GM12872 (cell line): ENCODE results near the gene DEF6.

Experiments used
- TF ChIP-seq, protein P1 (sequence below): IDR thresholded peaks from 3 replicates; pipeline ENCODE4 v1.5.1; 2011; ENCODE audit warnings: low read depth, mild to moderate bottlenecking, low read length, moderate library complexity; ENCODE audit not compliant: insufficient read depth

DEF6 gene

GRCh38 chr6:35358086-35358485 is 60.5 kb downstream of the DEF6 start:
- TF ChIP-seq, protein P1, sequence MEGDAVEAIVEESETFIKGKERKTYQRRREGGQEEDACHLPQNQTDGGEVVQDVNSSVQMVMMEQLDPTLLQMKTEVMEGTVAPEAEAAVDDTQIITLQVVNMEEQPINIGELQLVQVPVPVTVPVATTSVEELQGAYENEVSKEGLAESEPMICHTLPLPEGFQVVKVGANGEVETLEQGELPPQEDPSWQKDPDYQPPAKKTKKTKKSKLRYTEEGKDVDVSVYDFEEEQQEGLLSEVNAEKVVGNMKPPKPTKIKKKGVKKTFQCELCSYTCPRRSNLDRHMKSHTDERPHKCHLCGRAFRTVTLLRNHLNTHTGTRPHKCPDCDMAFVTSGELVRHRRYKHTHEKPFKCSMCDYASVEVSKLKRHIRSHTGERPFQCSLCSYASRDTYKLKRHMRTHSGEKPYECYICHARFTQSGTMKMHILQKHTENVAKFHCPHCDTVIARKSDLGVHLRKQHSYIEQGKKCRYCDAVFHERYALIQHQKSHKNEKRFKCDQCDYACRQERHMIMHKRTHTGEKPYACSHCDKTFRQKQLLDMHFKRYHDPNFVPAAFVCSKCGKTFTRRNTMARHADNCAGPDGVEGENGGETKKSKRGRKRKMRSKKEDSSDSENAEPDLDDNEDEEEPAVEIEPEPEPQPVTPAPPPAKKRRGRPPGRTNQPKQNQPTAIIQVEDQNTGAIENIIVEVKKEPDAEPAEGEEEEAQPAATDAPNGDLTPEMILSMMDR, result no peak

DNA sequence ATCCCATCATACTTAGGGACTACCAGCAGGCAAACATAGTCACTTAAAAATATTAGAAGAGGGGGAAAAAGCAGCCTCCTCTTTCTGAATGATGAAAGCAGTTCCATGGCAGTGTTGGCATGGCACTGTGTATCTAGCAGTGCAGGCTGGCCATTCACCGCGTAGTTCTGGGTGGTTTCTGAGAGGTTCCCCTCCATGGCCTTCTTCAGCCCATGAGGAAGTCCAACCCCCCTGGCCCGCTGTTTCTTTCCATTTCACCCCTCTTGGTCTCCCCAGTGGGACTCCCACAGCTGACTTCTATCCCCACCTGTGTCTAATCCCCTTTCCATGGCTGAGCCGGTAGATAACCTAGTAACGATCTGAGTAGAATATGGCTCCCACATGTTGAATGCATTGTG is 61.7 kb downstream of the DEF6 start:
- TF ChIP-seq, protein P1, result no peak

DNA sequence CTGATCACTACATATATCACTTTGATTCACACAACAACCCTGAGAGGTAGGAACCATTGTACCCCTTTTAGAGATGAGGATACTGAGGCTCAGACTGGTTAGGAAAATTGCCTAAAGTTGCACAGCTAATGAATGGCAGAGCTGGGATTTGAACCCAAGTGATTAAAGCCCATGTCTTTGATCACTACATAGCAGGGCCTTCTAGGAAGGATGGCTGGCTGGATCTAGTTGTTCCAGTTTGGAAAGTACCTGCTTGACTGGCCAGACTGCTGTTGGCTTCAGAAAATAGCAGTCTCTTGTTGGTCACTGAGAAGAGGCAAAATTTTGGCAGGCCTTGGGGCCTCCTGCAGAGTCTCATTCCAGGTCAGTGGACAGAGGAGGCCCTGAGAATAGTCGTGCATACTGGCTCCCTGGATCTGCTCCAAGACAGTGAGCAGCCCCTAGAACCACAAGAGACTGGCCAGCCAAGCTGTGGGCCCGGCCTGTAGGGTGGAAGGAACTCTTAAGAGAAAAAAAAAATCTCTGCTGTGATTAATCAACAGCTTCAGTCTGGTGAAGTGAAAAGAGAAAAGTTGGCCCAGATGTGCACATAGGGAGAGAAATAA is 62.2 kb downstream of the DEF6 start:
- TF ChIP-seq, protein P1, result no peak

DNA sequence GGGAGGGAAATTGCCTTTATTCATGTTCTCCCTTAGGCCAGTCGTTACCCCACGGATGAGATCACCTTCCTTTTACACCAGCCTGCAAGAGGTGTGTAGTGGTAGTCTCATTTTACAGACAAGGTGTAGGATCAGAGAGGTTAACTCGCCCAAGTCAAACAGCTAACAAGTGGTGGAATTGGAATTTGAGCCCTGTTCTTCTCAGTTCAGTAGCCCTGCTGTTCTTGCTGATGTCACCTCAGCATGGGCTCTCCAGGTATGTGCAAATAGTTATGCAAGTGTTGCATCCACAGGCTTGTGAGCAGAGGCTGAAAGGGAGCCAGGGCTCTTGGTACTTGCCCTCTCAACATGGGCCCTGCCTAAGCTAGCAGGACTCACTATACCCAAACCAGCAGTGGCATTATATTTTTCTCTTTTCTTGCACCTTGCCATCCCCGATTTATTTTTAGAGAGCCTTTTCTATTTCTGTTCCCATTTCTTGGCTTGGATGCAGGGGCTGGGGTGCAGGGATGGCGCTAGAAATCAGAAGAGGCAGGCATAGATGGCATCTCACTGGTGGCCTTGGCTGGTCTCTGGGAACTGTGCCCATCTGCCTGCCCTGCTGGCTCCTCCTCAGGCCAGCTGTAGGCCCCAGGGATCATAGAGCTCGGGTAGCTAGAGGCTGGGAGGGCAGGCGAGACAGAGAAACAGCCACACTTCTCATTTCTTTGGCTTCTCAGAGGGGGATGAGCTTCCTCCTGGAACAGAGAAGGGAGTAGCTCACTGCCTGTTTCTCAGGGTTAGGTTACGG is 62.9 kb downstream of the DEF6 start:
- TF ChIP-seq, protein P1, result no peak

DNA sequence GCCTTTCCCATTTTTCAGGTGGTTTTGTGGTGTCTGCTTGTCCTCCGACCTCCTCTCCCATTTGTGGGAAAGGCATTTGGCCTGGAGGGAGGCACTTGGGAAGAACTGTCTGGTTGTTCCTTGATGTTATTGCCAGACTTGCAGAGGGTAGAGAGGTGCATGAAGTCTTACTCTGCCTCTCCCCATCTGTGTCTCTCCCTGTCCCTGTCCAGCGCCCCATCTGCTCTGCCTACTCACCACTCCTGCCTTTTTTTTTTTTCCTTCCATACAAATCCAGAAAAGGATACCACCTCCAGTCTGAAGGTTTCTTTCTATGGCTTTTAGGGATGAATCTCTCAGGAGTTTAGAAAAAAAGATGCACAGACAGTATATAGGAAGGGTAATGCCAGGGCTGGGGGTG is 64.6 kb downstream of the DEF6 start:
- TF ChIP-seq, protein P1, result no peak

GRCh38 chr6:35363293-35363750 is 65.7 kb downstream of the DEF6 start:
- TF ChIP-seq, protein P1, result no peak

- TF ChIP-seq, protein P1, result no peak
These were observed 68.1 kb downstream of the DEF6 start for GRCh38 chr6:35365594-35366203.
